ENCODE data around the gene TOP2A.
A peak's percentile ranks its signal among the peaks of the same experiment; 100 is the strongest.

TOP2A gene

DNA sequence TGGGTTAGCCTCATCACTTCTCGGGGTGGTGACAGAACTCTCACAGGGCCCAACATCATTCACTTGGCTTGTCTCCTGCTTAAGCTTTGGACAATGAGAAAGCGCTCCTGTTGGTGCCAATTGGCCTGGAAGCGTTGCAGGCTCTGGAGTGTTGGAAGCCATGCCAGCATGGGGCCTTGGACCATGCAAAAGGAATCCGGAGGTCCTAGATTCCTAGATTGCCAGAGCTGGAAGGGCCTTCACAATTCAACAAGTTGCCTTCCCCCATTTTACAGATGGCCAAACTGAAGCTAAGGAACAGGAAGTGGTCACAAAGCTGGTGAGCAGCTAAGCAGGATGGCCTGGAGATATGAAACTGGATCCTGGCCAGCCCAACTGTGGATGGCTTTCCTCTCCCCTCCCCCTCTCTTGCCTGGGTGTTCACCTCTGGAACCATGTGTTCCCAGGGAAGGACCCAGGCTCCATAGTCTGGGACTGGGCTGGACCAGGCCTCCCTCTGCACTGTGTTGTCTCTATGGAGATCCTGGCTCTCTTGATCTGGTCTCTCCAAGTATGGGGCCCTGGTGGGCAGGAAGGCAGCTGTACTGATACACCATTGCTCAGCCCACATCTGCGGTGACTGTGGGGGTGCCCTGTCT is 19.5 kb upstream of the TOP2A start:
- TF ChIP-seq CTCF (IDR thresholded peaks at IDR 0.05; ENCODE audit: low read depth, low read length, missing control alignments), result no peak
- DNase-seq (ENCODE audit: low read depth), result no peak
- H3K4me3 ChIP-seq (ENCODE audit: low read depth, low read length), result no peak overlapping the region

GRCh38 chr17:40436636-40437035 is 18.9 kb upstream of the TOP2A start:
- H3K4me3 ChIP-seq (ENCODE audit: low read depth, low read length), result no peak overlapping the region
- TF ChIP-seq CTCF (IDR thresholded peaks at IDR 0.05; ENCODE audit: low read depth, low read length, missing control alignments), result no peak
- no peak for DNase-seq (ENCODE audit: low read depth)

DNA sequence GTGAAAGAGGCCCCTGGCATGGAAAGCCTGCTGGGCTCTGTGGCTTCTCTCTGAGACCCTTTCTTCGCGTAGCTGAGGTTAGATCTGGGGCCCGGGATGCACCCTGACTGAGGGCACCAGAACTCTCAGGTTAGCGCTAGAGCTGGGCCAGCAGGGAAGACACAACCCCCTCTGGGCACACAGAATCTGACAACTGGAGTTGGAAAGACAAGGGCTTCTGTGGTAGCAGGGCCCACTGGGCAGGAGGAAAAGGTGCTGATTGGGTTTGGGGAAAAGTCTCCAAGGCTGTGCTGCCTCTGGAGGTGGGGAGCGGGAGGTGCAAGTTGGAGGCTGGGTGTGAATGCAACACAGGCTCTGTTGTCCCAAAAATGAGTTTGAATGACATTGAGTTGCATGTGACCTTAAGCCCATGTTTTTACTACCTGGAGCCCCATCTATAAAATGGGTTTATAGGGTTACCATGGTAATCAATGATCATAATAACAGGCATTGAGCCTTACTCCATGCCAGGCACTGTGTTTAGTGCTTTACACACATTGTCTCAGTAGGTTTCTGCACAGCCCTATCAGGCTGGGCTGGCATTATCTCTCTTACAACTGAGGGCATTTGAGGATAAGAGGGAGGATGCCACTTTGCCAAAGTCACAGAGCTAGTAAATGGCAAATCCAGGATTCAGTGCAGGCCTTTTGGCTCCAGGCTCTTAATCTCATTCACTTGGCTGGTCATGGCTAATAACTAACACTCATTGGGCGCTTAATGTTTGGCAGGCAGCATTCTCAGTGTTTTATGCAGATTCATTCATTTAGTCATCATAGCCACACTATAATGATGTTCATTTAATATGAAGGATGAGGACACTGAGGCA is 16.1 kb upstream of the TOP2A start:
- TF ChIP-seq CTCF (IDR thresholded peaks at IDR 0.05; ENCODE audit: low read depth, low read length, missing control alignments), result peak; percentile 78
- no peak for DNase-seq (ENCODE audit: low read depth)
- H3K4me3 ChIP-seq (ENCODE audit: low read depth, low read length), result no peak overlapping the region

- DNase-seq (ENCODE audit: low read depth), result no peak
- no peak overlapping the region for H3K4me3 ChIP-seq (ENCODE audit: low read depth, low read length)
- no peak for TF ChIP-seq CTCF (IDR thresholded peaks at IDR 0.05; ENCODE audit: low read depth, low read length, missing control alignments)
Observed at GRCh38 chr17:40432864-40433528, 15.3 kb upstream of the TOP2A start.

DNA sequence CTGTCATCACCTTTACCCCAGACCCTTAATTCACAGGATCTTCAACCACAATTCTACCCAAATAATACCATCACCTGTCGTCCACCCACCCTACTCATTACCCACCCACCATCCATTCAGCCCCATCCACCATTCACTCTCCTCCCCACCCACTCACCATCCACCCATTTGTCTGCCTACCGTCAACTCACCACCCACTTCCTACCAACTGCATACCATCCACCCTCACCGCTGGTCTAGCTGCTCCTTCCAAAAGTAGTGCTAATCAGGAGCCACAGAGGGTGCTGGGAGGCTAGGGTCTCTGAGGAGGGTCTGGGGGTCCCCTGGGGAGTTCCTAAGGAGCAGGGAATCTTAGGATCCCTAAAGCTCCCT is 13.5 kb upstream of the TOP2A start:
- no peak for TF ChIP-seq CTCF (IDR thresholded peaks at IDR 0.05; ENCODE audit: low read depth, low read length, missing control alignments)
- no peak overlapping the region for H3K4me3 ChIP-seq (ENCODE audit: low read depth, low read length)
- no peak for DNase-seq (ENCODE audit: low read depth)

DNA sequence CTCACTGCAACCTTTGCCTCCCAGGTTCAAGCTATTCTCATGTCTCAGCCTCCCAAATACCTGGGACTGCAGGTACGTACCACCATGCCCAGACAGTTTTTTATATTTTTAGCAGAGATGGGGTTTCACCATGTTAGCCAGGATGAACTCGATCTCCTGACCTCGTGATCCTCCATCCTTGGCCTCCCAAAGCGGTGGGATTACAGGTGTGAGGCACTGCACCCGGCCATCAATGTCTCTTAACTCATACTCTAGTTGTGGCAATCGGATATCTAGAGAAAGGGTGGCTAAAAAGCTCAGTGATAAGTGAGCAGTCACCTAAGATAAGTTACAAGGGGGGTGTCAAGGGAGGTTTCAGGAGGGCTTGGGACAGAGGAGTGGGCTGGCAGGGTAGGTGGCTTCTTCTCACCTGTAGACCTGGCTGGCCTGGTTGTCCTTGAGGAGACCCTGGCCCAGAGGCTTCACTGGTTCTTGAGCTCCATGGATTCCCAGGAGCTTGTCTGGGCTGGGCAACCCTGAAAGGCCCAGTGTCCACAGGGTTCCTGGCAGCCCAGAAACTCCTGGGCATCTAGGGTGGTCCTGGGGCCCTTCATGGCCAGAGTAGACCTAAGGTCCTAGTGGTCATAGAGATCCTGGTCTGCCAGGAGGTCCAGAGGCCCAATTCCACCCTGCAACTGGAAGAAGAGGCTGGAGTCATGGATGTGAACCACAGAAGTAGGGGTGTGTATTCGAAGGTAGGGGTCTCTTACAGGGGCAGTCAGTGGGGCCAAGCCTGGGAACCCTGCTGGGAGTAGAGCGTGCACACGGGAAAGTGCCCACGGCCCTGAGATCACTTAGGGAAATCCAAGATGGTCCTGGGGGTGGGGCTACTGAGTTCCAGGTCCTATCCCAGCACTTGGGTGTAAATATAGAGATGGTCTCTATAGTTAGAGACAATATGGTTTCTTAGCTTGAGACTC is 12.9 kb upstream of the TOP2A start:
- no peak overlapping the region for H3K4me3 ChIP-seq (ENCODE audit: low read depth, low read length)
- DNase-seq (ENCODE audit: low read depth), result no peak
- no peak for TF ChIP-seq CTCF (IDR thresholded peaks at IDR 0.05; ENCODE audit: low read depth, low read length, missing control alignments)
